Caki2 (cell line): Measurements from ENCODE around the gene CMTM5. TPM values are rescaled to one million over a fixed set of nuclear protein-coding genes. Genes with fewer than 3 reads are reported as not detected.
"Not testable (repeated sequence)": the region's sequence is repeated elsewhere in the genome, so short reads cannot be mapped to it uniquely, and the experiment has no call there.

Experiments
- DNase-seq: peaks from one replicate; pipeline ENCODE4 v3.0.0-alpha.2; 2015; ENCODE audit warnings: low read depth
- in situ Hi-C: cut with HindIII; loops from 2 replicates; pipeline ENCODE4 v1.10.0; 2016; ENCODE audit warnings: low sequenced_read_pairs, low pct_unique_long_range_greater_than_20kb, mixed read lengths
- total RNA-seq: library from RNA; depleted of rRNA; stranded (reverse); fragments of >200 nt; shearing (Covaris generic); gene quantifications from 2 replicates; pipeline ENCODE4 v1.2.3, GENCODE V29; 2014; ENCODE audit warnings: low replicate concordance

Gene CMTM5
- total RNA-seq, 1 experiment from 2014 or later = not detected

DNA sequence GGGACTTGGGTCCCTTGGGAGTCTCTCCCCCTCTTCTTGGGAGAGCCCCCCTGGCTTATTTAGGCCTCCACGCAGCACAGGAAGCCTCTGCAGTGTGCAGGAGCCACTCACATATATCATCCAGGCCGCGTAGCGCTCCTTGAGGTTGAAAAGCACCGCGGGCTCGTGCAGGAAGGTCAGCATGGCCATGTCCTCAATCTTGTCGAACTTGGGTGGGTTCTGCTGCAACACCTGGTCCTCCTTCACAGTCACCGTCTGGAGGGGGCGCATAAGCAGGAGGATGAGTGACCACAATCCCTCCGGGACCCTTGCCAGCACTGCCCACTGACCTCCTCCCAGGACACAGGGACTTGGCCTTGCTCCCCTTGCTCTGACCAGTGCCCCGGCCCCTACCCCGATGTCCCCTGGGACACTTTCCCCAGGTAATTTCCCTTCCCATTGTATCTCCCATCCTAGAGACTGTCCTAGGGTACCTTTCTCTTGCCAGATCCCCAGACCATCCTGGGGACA is 28.7 kb downstream of the CMTM5 start:
- in situ Hi-C loops = no loop called here
- no peak for DNase-seq

DNA sequence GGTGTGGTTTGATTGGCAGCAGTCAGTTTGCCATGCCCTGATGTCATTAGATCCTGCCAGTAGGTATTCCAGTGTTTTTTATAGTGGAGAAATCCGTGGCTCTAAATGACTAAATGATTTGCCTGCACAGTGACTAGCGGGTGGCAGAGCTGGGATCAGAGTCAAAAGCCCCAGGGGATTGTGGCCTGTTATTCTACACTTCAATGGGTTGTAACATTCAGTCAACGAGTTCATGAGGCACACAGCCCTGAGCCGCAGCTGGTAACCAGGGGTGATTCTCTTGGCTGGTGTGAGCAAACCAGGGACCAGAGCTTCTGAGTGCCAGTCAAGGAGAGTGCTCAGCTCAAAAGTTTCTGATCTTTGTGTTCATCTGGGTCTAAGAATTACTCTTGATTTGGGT is 29.4 kb downstream of the CMTM5 start:
- in situ Hi-C loops = no loop called here
- no peak for DNase-seq

DNA sequence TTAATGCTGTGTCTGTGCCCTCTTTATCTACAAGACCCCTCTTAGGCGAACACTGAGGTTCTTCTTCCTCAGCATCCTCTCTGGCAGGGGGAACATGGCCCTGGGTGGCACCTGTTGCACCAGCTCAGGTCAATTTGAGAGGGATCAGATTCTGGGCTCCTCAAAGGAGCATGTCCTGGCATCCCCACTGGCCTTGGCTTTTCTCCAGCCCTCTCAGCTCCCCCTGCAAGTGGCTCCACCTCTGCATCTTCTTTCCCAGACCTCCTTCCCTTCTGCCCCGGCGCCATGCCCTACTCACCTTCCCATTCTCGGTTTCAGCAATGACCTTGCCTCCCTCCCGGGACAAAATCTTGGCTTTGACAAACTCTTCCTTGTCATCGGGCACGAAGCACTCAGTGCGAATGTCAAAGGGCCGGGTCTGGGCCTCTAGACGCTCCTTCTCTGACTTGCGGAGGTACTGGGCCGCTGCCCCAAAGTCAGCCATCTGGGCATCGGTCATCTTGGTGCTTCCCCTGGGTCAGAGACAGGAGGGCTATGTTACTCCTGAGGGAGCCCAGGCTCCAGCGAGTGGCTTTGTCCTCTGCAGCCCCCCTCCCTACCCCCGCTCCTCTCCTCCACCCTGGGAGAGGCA is 30.0 kb downstream of the CMTM5 start:
- in situ Hi-C loops = no loop called here
- no peak for DNase-seq

DNA sequence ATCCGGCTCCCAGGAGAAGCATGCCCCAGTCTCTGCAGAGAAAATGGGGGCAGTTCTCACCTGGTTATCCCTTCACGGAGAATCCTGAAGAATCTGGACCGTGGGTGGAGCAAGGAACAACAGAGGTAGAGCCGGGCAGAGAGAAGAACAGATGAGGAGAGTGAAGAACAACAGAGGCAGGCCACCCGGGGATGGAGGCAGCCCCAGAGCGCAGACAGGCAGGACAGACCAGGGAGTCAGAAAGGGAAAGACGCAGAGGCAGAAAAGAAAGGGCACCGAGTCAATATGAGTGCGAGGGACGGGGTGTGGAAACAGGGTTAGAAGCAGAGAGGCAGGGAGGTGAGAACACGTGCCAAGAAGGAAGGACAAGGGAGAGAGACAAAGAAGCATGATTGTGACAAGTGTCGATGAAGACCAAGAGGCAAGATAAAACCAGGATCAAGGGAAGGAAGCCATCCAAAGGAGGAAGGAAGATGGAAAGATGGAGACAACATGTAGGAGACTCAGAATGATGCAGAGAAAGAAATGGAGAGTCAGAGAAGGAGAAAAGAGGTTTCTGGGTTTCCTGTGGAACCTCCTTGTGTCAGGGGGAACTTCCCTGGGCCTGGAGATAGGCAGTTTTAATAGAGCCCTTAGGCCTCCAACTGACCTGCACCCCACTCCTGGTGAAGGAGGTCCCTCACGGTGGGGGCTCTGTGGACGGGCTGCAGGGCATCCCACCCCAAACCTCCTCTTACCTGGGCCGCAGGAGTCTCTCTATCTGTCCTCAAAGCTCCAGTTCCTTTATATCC is 30.9 kb downstream of the CMTM5 start, which contains the start of gene MYH6:
Gene MYH6, minus strand, starts transcription at position 758 of the 791 bp plus-strand sequence. CDS start 1,050 bp downstream, outside the sequence.
- no peak for DNase-seq
- in situ Hi-C loops = no loop called here

DNA sequence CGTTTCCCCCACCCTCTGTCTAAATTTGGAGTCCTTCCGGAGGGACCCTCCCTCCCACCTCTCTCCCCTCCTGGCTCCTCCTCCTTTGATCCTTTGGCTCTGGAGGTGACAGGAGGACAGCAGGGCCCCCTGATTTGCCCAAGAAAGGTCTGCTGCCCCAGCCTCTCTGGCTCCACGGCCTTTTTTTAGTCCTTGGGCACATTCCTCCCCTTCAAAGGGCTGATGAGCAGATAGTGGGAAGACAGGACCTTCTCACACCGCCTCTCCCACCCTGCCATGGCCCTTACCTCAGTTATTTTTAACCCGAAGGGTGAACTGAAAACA is 31.4 kb downstream of the CMTM5 start:
- in situ Hi-C loops = no loop called here
- no peak for DNase-seq

DNA sequence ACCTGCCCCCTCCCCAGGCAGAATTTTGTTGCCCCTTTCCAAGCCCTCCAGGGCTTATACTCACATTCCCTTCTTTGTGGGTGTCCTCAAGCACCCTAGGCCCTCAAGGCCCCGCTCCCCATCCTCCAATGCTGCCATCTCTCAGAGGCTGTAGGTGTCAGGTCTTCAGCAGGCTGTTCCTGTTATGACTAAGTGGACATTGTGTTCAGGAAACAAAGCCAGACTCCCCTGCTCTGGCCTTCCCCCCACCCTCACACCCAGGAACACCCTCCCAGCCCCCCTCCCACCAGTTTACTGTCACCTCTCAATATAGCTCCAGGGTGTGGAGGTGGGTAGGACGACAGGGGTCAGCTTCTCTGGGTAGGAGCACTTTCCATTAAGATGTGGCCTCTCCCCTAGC is 32.6 kb downstream of the CMTM5 start:
- in situ Hi-C loops = no loop called here
- no peak for DNase-seq

DNA sequence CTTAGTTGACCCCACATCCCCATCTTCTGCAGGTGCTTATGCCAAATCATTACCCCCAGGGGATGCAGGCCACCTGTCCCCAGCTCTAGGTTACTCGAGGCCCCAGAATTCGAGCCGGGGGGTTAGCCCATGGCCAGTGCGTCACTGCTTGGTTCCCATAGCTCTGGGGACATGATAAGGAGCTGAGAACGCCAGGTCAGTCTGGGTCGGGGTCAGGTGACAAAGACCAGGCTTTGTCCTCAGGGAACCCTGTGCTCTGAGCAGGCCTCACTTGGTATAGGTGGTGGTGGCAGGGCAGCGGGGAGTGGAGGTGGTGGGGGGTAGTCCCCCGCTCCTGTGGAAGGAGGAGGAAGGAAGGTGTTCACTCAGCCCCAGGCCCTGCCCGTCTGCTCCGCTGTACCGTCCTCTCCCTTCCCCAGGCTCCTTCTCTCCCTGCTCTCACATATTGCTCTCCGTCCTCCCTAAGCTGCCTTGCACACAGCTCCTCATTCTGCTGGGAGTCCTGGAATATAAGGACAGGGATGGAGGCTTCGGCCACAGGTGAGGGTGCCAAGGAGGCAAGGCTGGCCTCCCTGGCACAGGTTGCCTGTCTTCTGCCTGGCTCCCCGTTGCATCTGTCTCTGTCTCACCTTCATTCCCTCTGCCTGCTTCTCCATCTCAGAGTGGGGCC is 33.3 kb downstream of the CMTM5 start:
- in situ Hi-C loops = no loop called here
- DNase-seq = no peak

DNA sequence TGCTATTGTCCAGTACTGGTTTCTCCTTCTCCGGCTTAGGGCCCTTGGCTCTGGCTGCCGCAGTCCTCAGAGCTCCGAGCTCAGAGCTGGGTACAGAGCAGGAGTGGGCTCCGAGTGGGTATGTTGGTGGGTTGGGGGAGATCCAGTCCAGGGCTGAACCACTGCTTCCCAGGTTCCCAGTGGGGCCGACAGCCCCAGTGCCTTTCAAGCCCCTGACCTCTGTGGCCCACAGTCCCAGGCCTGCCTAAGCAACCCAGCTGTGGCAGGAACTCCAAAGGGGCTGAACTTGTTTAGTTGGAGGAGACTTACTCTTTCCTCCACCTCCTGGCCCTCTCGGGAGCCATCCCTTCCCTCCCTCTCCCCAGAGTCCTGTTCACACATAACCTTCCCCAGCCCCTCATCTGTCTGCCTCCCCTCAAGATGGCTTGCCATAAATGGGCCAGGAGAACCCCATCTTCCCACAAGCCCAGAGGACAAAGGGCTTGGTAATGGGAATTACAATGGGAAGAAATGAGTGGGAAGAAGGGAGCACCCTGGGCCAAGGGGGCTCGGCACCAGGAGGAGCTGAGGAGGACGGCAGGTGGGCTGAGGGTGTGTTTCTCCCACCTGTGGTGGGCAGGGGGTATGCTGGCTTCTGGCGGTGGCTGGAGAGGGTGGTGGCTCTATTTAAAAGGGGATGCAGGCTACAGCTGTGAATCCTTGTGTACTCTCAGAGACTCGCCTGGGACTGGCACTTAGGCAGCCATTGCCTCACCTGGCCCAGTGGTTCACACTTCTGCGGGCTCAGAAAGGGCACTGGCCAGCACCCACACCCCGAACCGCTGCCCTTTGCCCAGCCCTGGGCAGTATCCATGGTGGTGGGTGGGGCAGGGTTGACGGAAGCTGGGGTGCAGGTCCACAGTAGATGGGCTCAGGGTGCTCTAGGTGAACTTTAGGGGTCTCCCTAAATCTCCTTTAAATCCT is 35.0 kb downstream of the CMTM5 start:
- DNase-seq = no peak
- in situ Hi-C loops = no loop called here

DNA sequence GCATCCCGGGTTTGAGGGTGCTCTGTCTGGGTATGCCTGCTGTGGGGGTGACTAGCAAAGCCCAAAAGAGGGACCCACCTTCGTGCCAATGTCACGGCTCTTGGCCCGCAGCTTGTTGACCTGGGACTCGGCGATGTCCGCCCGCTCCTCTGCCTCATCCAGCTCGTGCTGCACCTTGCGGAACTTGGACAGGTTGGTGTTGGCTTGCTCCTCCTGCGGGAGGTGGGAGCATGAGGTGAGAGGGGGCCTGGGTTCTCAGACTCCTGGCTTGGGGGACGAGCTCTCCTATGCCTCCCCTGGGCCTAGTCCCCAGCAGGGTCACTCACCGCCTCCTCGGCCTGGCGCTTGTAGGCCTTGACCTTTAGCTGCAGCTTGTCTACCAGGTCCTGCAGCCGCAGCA is 36.8 kb downstream of the CMTM5 start:
- no peak for DNase-seq
- in situ Hi-C loops = no loop called here

DNA sequence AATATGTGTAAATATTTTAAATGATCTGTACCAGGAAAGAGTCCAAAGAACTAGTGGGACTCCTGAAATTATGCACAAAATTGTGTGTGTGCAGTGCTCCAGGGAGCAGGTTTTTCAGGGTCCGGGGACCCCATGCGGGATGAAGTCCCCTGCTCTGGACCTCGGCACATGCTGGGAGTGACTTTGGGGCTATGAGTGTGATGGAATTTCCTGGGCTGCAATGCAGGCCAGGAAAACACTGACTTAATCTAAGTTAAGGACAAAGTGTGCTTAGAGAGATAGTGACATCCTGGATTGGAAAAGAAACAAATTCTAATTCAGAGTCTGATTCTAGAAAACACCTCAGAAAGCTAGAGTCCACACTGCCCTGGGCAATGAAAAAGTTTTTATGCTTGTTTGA is 37.4 kb downstream of the CMTM5 start:
- DNase-seq = no peak
- in situ Hi-C loops = no loop called here

DNA sequence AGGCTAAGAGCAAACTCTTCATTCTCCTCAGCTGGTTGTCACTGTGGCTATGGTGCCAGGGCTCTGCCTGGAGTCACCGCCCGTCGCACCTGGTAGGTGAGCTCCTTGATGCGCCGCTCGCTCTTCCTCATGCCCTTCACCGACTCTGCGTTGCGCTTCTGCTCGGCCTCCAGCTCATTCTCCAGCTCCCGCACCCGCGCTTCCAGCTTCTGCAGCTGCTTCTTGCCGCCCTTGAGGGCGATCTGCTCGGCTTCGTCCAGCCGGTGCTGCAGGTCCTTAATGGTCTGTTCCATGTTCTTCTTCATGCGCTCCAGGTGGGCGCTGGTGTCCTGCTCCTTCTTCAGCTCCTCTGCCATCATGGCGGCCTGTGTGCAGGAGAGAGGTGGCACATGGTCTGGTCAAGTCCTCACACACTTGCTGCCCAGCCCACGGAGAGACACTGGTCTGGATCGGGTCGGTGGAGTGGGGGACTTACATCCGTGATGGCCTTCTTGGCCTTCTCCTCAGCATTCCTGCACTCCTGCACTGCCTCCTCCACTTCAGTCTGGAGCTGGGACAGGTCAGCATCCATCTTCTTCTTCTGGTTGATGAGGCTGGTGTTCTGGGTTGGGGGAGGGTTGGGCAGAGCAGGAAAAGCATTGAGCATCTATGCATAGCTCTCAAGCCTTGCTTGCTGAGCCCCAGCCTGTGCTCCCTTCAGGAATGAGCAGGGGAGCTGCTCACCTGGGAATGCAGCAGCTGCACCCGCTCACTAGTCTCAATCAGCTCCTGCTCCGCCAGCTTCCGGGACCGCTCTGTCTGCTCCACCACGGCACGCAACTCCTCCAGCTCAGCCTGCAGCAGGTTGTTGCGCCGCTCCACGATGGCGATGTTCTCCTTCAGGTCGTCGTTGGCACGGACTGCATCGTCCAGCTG is 38.3 kb downstream of the CMTM5 start:
- in situ Hi-C loops = no loop called here
- DNase-seq = no peak

DNA sequence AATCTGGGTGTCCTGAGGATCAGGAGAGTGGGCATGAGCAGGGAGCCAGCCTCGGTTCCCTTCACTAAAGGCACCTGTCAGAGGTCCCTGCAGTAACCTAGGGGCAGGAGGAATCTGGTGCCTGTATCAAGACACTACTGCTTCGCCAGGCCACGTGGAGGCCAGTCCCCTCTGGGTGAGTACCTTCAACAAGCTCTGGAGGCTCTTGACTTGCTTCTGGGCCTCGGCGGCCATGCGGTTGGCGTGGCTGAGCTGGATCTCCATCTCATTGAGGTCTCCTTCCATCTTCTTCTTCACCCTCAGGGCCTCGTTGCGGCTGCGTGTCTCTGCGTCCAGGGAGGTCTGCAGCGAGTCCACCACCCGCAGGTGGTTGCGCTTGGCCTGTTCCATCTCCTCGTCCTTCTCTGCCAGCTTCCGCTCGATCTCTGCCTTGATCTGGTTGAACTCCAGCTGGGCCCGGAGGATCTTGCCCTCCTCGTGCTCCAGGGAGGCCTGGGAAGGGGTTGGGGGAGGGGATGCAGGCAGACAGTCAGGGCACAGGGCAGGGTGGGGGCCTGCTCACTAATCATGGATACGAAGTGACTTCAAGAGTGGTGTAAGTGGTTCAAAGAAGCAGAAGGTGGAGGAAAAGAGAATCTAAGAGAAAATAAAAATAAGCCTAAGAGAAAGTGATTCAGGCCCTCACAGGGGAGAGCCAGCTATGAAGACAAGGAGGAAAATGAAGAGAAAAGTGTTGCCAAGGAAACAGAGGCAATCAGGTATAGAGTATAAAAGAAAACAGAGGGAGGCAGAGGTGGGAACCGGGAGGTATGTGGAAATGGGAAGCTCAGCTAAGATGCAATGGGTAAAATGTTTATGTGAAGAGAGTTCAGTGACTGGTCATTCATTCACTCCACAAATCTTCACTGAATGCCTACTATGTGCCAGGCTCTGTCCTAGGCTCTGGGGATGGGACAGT is 39.3 kb downstream of the CMTM5 start:
- in situ Hi-C loops = no loop called here
- no peak for DNase-seq

DNA sequence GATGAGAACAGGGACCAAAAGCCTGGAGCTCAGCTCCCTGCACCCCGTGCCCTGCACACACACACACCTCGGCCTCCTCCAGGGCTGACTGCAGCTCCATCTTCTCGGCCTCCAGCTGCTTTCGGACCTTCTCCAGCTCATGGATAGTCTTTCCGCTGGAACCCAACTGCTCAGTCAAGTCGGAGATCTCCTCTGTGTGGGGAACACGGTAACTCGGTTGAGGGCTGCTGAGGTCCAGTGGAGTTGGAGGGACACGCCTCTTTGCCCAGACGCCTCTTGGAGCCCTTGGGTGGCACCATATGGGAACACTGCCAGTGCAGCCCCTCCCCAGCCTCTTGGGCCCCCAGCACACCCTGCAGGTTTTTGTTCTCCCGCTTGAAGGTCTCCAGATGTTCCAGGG is 40.0 kb downstream of the CMTM5 start:
- no peak for DNase-seq
- in situ Hi-C loops = no loop called here

DNA sequence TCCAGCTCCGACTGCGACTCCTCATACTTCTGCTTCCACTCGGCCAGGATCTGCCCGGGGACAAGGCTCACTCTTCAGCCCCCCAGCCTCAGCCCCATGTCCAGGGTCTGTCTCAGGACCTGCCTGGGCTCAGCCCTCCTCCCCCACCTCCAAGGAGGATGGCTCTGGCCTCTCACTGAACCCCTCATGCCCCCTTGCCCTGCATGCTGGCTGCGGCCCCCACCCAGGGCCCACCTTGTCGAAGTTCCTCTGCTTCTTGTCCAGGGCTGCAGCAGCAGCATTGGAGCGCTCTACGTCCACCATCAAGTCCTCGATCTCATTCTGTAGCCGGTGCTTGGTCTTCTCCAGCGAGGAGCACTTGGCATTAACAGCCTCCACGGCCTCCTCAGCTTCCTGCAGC is 40.4 kb downstream of the CMTM5 start:
- DNase-seq, in situ Hi-C loops: not testable (repeated sequence)

DNA sequence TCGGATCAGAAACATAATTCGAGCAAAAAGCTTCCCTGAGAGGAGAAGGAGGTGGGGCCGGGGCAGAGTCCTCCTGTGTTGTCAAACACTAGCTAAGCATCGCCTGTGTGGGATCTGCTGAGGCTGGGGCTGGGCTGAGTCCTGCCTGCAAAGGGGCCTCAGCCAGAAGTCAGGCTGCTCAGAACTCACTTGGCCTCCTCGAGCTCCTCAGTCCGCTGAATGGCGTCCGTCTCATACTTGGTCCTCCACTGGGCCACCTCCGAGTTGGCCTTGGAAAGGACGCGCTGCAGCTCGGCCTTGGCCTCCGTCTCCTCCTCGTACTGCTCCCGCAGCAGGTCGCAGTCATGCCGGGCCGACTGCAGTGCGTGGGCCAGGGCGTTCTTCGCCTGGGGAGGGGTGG is 41.2 kb downstream of the CMTM5 start:
- in situ Hi-C loops = no loop called here
- DNase-seq = no peak

DNA sequence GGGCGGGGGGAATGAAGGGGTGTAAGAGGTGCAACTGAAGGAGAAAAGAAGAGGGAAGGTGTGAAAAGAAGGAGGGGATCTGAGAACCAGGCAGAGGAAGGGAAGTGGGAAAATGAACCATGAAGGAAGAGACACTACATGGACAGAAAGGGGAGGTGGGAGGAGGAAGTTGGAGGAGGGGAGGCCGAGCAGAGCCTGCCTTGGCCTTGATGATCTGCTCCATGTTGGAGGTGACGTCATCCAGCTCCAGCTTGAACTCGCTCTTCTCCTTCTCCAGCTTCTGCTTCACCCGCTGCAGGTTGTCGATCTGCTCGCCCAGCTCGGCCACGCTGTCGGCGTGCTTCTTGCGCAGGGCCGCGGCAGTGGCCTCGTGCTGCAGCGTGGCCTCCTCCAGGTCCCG is 42.8 kb downstream of the CMTM5 start:
- in situ Hi-C loops, DNase-seq: not testable (repeated sequence)
